GM18951 (cell line): Measurements from ENCODE around the gene ZPR1.

ENCODE experiments used
- POLR2A ChIP-seq: IDR thresholded peaks from 4 replicates; pipeline ENCODE4 v1.6.1; 2011; ENCODE audit warnings: mild to moderate bottlenecking; ENCODE audit not compliant: insufficient read length, insufficient read depth; ENCODE audit errors: extremely low read depth
- in situ Hi-C: fragments of 300-500 bp; cut with MboI; formaldehyde crosslinking; loops from one replicate; pipeline ENCODE4 v1.12.0; 2022; ENCODE audit warnings: low sequenced_read_pairs, mixed read lengths, inconsistent platforms; ENCODE audit not compliant: unreplicated experiment

Gene ZPR1

GRCh38 chr11:116829525-116830183, 41.8 kb upstream of the ZPR1 start, which contains the start of gene APOC3:
Gene APOC3 (plus strand): TSS chr11:116829907. CDS start chr11:116830583, 676 bp downstream.
- in situ Hi-C loops: no loop called here
- no peak for TF ChIP-seq POLR2A

GRCh38 chr11:116828632-116829524, 41.1 kb upstream of the ZPR1 start:
- in situ Hi-C loops: no loop called here
- no peak for TF ChIP-seq POLR2A

GRCh38 chr11:116827461-116827860, 39.6 kb upstream of the ZPR1 start:
- in situ Hi-C loops: no loop called here
- no peak for TF ChIP-seq POLR2A

- no peak for TF ChIP-seq POLR2A
- in situ Hi-C loops: no loop called here
Measured at GRCh38 chr11:116826751-116827431, 39.1 kb upstream of the ZPR1 start.

GRCh38 chr11:116825854-116826750, 38.3 kb upstream of the ZPR1 start:
- no peak for TF ChIP-seq POLR2A
- in situ Hi-C loops: no loop called here

- in situ Hi-C loops: no loop called here
- TF ChIP-seq POLR2A: no peak
Measured at GRCh38 chr11:116825434-116825833, 37.6 kb upstream of the ZPR1 start.

GRCh38 chr11:116823031-116823843, 35.4 kb upstream of the ZPR1 start, which contains the start of gene APOA4:
Gene APOA4 (minus strand): TSS chr11:116823304. CDS start chr11:116823191, 113 bp downstream.
- in situ Hi-C loops: no loop called here
- TF ChIP-seq POLR2A: no peak

GRCh38 chr11:116822575-116822974, 34.8 kb upstream of the ZPR1 start:
- no peak for TF ChIP-seq POLR2A
- in situ Hi-C loops: no loop called here

GRCh38 chr11:116821050-116821918, 33.5 kb upstream of the ZPR1 start:
- no peak for TF ChIP-seq POLR2A
- in situ Hi-C loops: no loop called here

GRCh38 chr11:116819049-116819448, 31.2 kb upstream of the ZPR1 start:
- in situ Hi-C loops: no loop called here
- TF ChIP-seq POLR2A: no peak

- in situ Hi-C loops: no loop called here
- TF ChIP-seq POLR2A: no peak
Measured at GRCh38 chr11:116814502-116814901, 26.7 kb upstream of the ZPR1 start.
